ENCODE measurements around the gene AK2. TPM values are rescaled to one million over a fixed set of nuclear protein-coding genes. Genes with fewer than 3 reads are reported as not detected.

The AK2 gene
- total RNA-seq, 1 donor from 2014 or later = 118 TPM

- TF ChIP-seq POLR2A (IDR thresholded peaks at IDR 0.05) (no peak), CTCF (IDR thresholded peaks at IDR 0.05) (no peak)
Observed at GRCh38 chr1:32960342-32960741, 76.3 kb downstream of the AK2 start.

GRCh38 chr1:32958827-32959226 is 77.9 kb downstream of the AK2 start:
- Histone ChIP-seq H3K36me3 (no peaks in the 10 kb centered on the region), H3K4me1 (peaks cover 46% of the 10 kb centered on the region), H3K9me3 (no peaks in the 10 kb centered on the region), H3K27me3 (no peaks in the 10 kb centered on the region), H3K4me3 (no peak overlapping the region), H3K27ac (no peak overlapping the region)
- DNase-seq (ENCODE audit: extremely low spot score in 2 of 2) = no peak
- intact Hi-C loops (cut with DNase I) = no loop called here
- TF ChIP-seq POLR2AphosphoS5 (IDR thresholded peaks at IDR 0.05; ENCODE audit: insufficient read depth in 1 of 2, low read depth in 1 of 2) (no peak), CTCF (IDR thresholded peaks at IDR 0.05) (no peak), POLR2A (IDR thresholded peaks at IDR 0.05) (no peak)

More at GRCh38 chr1:32960342-32960741, 76.3 kb downstream of the AK2 start:
- Histone ChIP-seq H3K36me3 (no peaks in the 10 kb centered on the region), H3K27me3 (no peaks in the 10 kb centered on the region), H3K4me1 (peaks cover 34% of the 10 kb centered on the region), H3K27ac (no peak overlapping the region), H3K9me3 (no peaks in the 10 kb centered on the region), H3K4me3 (no peak overlapping the region)
- DNase-seq (ENCODE audit: extremely low spot score in 2 of 2) = no peak
- intact Hi-C loops (cut with DNase I) = no loop called here

Other genes starting within 250 kb of the AK2 start
- 41.3 TPM for gene YARS1, start 219.5 kb downstream of the AK2 start, total RNA-seq
- 19.6 TPM for gene S100PBP, start 219.2 kb downstream of the AK2 start, total RNA-seq
- gene FNDC5, start 166.0 kb downstream of the AK2 start, total RNA-seq = 4.7 TPM
- gene HPCA, start 150.4 kb downstream of the AK2 start, total RNA-seq = not detected
- 36.1 TPM for gene TMEM54, start 135.5 kb downstream of the AK2 start, total RNA-seq
- gene RNF19B, start 72.1 kb downstream of the AK2 start, total RNA-seq = 24.6 TPM
- gene AZIN2, start 44.3 kb upstream of the AK2 start, total RNA-seq = 7.9 TPM
- gene TRIM62, start 145.2 kb upstream of the AK2 start, total RNA-seq = 8.8 TPM
- gene ZNF362, start 219.6 kb upstream of the AK2 start, total RNA-seq = 24.6 TPM